ENCODE data around the gene ZNF787.

The ZNF787 gene

GRCh38 chr19:56130006-56130405 is 8.9 kb upstream of the ZNF787 start:
- no peak for TF ChIP-seq CTCF (IDR thresholded peaks at IDR 0.05; ENCODE audit: low read depth, low read length)
- H3K4me3 ChIP-seq (ENCODE audit: low read depth, low read length), result no peak overlapping the region

GRCh38 chr19:56126983-56127780 is 6.1 kb upstream of the ZNF787 start:
- TF ChIP-seq CTCF (IDR thresholded peaks at IDR 0.05; ENCODE audit: low read depth, low read length), result no peak
- no peak overlapping the region for H3K4me3 ChIP-seq (ENCODE audit: low read depth, low read length)

- no peak overlapping the region for H3K4me3 ChIP-seq (ENCODE audit: low read depth, low read length)
- TF ChIP-seq CTCF (IDR thresholded peaks at IDR 0.05; ENCODE audit: low read depth, low read length), result no peak
These were observed 4.9 kb upstream of the ZNF787 start for GRCh38 chr19:56125806-56126590.

GRCh38 chr19:56124578-56124977 is 3.5 kb upstream of the ZNF787 start:
- no peak for TF ChIP-seq CTCF (IDR thresholded peaks at IDR 0.05; ENCODE audit: low read depth, low read length)
- no peak overlapping the region for H3K4me3 ChIP-seq (ENCODE audit: low read depth, low read length)

GRCh38 chr19:56123266-56123891 is 2.3 kb upstream of the ZNF787 start:
- no peak for TF ChIP-seq CTCF (IDR thresholded peaks at IDR 0.05; ENCODE audit: low read depth, low read length)
- no peak overlapping the region for H3K4me3 ChIP-seq (ENCODE audit: low read depth, low read length)

GRCh38 chr19:56120371-56121179 is 520 bp downstream of the ZNF787 start:
- H3K4me3 ChIP-seq (ENCODE audit: low read depth, low read length), result peak overlapping the region; percentile 81
- no peak for TF ChIP-seq CTCF (IDR thresholded peaks at IDR 0.05; ENCODE audit: low read depth, low read length)

Measured in WI38 (cell line).